Measurements from ENCODE around the gene NR2F1-AS1.

DNA sequence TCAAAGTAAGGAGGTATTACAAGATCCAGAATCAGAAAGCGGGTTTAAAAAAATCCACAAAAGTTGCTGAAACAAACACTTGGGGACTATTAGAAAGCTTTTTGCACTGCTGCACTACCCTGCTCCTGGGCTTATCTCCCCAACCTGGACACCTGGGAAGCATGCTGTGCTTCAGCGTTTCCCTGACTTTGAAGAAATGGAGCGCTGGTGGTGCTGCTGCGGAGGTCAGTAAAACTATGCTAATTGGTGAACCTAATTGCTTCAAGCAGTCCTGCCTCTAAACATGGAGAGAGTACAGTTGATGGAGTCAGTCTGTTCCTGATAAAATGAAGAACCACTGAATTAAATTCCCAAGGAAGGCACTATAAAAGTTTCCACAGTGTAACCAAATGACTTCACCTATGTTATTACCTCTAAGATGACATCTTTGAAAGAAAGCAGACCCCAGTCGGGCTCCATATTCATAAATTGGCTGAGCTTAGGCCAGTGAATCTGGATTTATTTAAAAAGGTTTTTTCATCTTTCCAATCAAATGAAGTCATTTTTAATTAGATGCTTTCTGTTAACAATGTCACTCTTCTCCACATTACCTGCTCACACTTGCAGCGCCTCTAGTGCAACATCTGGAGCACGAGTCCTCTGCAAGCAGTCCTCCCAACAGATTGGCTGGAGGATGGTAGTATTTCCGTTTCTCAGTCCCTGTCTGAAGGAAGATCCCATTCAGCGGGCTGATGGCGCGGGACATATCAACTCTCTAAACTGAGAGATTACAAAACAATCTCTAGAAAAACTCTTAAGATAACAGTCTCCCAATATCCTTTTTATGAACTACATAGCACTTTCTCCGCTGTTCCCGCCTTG lies 11.5 kb downstream of the NR2F1-AS1 start:
- no peak for TF ChIP-seq HDGF (IDR thresholded peaks at IDR 0.05; ENCODE audit: borderline replicate concordance)
- TF ChIP-seq ARNT (IDR thresholded peaks at IDR 0.05), result no peak
- TF ChIP-seq CTBP1 (IDR thresholded peaks at IDR 0.05; ENCODE audit: borderline replicate concordance), result no peak
- TF ChIP-seq SP1 (IDR thresholded peaks at IDR 0.05), result no peak
- TF ChIP-seq NFRKB (IDR thresholded peaks at IDR 0.05), result no peak
- TF ChIP-seq ZNF384 (IDR thresholded peaks at IDR 0.05), result no peak
- no peak for TF ChIP-seq BHLHE40 (IDR thresholded peaks at IDR 0.05; ENCODE audit: borderline replicate concordance)
- TF ChIP-seq FOXM1 (IDR thresholded peaks at IDR 0.05; ENCODE audit: borderline replicate concordance), result no peak
- TF ChIP-seq FOXK2 (IDR thresholded peaks at IDR 0.05), result no peak
- TF ChIP-seq ELF4 (IDR thresholded peaks at IDR 0.05), result no peak
- no peak for TF ChIP-seq LEF1 (IDR thresholded peaks at IDR 0.05; ENCODE audit: borderline replicate concordance)
